Endometrial microvascular endothelial cells (primary cell): Measurements from ENCODE around the gene VWA8. TPM values are rescaled to one million over a fixed set of nuclear protein-coding genes. Genes with fewer than 3 reads are reported as not detected.
"Not testable (repeated sequence)": the region's sequence is repeated elsewhere in the genome, so short reads cannot be mapped to it uniquely, and the experiment has no call there.

Experiments
- in situ Hi-C: cut with HindIII; loops from 2 replicates; pipeline ENCODE4 v1.10.0; 2017; ENCODE audit warnings: low sequenced_read_pairs, low pct_unique_long_range_greater_than_20kb; ENCODE audit errors: inconsistent ontology term
- total RNA-seq: library from RNA; depleted of rRNA; stranded (reverse); fragments of >200 nt; gene quantifications from one replicate; pipeline ENCODE4 v1.2.3, GENCODE V29; 2015; ENCODE audit errors: inconsistent ontology term

VWA8 gene
- total RNA-seq, 1 donor from 2014 or later: 10.1 TPM

- in situ Hi-C loops: not testable (repeated sequence)
These were observed 313.1 kb downstream of the VWA8 start for GRCh38 chr13:41647699-41648313.

- in situ Hi-C loops: no loop called here
These were observed 315.6 kb downstream of the VWA8 start for GRCh38 chr13:41645331-41645730.

GRCh38 chr13:41644742-41645141 lies 316.2 kb downstream of the VWA8 start:
- in situ Hi-C loops: no loop called here

- in situ Hi-C loops: no loop called here
These were observed 317.4 kb downstream of the VWA8 start for GRCh38 chr13:41643507-41643906.

DNA sequence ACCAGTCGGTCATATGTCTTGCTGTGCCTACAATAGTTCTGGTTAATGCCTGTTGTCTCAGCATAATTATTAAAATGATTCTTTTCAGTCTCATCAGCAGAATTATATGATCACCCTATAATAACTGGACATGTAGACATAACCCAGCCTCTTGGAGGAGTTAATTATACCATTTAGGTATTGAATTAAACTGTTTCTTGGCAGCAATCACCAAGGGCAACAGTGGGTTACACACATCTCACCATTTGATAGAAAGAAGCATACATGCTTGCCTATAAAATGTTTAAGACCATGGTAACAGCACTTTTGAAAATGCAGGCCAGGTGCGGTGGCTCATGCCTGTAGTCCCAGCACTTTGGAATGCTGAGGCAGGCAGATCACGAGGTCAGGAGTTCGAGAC lies 318.9 kb downstream of the VWA8 start:
- in situ Hi-C loops: no loop called here

- in situ Hi-C loops: no loop called here
These were observed 319.5 kb downstream of the VWA8 start for GRCh38 chr13:41641429-41641828.

DNA sequence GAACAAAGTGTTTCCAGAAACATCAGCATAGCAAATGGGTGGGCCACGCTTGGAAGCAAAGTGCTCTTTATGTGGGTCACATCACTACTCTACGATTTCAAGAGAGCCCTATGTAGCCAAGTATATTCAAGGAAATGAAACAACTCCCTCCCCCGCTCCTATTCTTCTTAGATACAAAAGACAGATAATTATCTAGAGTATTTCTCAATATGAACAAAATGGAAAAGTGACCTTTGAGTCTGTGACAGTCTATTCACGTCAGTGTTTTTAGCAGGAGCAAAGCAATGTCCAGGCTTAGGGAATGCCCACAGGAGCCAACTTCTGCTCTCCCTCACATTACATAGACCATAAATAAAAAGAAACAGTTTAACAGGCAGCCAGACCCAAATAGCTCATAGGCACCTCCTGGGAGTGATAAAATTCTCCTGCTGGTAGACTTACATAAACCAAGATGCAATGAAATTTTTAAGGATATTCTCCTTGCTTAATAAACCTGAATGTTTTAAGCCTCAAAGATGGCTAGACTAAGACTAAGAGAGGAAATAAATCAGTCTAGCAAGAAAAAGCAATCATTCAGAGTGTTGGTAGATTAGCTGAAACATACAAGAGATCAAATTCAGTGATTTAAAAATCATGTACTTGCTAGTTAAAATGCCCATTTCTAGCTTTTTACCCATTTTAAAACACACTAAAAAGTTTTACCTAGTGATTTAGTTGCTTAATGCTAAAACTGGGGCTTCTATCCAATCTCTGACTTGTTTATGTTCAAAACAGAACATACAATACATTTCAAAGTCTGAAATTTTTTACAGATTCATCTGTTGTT lies 320.7 kb downstream of the VWA8 start:
- in situ Hi-C loops: no loop called here

DNA sequence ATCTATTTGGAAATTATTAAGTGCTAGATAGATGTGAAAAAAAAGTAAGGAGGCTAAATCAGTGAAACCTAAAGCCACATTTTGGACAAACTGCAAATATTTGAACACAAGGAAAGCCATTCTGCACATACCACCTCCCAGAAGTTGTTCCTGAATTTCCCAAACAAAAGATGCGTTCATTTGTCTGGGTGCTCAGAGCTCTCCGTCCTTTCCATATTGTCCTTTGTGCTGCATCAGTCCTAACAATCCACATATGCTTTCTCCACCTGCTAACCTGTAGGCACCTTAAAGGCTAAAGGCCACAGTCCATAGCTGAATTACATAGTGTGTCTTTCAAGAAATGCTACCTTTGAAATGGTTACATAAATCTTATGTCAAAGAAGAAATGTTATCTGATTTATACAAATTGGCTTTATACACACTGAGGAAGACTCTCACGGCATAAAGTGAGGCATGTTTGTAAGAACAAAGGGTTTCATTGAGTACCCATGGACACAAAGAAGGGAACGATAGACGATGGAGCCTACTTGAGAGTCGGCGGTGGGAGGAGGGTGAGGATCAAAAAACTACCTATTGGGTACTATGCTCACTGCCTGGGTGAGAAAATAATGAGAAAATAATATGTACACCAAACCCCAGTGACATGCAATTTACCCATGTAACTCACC lies 321.5 kb downstream of the VWA8 start:
- in situ Hi-C loops: no loop called here

DNA sequence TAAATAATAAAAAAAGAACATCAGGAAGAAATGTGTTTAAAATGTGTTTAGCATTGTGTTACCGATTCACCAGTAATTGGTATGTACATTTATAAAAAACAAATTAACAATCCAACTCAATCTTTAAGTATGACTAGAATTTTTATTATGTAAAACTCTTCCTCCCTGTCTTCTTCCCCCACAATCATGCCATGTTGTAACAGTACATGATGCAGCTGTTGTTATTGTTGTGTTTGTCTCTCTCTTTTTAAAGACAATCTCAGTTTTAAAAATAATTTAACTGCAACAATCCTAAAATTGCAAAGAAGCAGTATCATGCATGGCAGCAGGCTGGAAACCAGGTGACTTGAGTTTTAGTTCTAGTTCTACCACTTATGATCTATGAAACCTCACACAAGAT lies 323.3 kb downstream of the VWA8 start:
- in situ Hi-C loops: no loop called here

DNA sequence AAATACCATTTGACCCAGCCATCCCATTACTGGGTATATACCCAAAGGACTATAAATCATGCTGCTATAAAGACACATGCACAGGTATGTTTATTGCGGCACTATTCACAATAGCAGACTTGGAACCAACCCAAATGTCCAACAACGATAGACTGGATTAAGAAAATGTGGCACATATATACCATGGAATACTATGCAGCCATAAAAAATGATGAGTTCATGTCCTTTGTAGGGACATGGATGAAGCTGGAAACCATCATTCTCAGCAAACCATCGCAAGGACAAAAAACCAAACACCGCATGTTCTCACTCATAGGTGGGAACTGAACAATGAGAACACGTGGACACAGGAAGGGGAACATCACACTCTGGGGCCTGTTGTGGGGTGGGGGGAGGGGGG lies 323.9 kb downstream of the VWA8 start:
- in situ Hi-C loops: not testable (repeated sequence)

GRCh38 chr13:41636590-41636989 lies 324.3 kb downstream of the VWA8 start:
- in situ Hi-C loops: not testable (repeated sequence)

GRCh38 chr13:41634407-41634806 lies 326.5 kb downstream of the VWA8 start:
- in situ Hi-C loops: no loop called here

- in situ Hi-C loops: no loop called here
These were observed 327.1 kb downstream of the VWA8 start for GRCh38 chr13:41633776-41634175.

DNA sequence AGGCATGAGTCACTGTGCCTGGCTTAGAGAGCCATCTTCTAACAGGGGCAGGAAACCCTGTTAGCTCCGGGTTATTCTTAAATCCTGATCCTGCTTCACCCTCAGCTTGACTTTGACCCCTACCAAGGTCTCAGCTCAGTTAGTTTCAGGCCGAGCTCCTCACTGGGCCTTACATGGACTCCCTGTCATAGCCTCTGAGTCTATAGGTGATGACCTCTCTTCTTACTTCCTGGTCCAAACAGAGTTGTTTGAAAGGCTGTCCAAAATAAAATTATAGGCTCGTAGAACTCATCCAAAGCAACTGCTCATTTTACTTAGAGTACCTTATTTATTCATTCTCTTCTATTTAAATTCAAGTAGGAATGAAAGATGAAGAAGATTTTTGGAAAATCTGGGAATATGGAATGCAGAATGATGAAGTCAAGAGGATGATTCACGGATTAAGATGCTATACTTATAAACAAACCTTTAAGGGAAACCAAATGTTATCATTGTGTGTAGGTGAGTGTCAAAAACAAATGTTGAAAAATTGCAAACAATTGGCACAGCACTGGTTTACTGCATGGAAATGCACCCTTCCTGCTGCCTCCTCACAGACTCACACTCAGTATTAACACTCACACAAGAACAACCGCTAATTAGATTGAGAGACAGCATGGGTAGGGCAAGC lies 329.5 kb downstream of the VWA8 start:
- in situ Hi-C loops: no loop called here

DNA sequence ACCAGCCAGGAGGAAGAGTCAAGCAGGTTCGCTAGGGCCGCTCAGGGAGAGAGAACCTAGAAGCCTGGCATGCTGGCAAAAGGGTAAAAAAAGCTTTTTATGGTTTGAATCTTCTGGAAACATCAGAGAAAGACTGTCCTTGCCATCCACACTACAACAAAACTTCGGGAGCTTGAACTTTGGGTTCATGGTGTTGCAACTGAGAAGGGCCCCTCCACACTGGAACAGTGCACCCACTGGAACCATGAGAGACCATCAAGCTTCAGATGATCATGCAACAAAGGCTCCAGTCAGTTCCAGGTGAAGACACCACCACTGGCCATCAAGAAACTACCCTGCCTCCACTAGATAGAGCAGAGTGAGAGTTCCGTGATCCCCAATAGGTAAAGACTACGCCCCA lies 333.5 kb downstream of the VWA8 start:
- in situ Hi-C loops: no loop called here

GRCh38 chr13:41624041-41624440 lies 336.9 kb downstream of the VWA8 start:
- in situ Hi-C loops: no loop called here

DNA sequence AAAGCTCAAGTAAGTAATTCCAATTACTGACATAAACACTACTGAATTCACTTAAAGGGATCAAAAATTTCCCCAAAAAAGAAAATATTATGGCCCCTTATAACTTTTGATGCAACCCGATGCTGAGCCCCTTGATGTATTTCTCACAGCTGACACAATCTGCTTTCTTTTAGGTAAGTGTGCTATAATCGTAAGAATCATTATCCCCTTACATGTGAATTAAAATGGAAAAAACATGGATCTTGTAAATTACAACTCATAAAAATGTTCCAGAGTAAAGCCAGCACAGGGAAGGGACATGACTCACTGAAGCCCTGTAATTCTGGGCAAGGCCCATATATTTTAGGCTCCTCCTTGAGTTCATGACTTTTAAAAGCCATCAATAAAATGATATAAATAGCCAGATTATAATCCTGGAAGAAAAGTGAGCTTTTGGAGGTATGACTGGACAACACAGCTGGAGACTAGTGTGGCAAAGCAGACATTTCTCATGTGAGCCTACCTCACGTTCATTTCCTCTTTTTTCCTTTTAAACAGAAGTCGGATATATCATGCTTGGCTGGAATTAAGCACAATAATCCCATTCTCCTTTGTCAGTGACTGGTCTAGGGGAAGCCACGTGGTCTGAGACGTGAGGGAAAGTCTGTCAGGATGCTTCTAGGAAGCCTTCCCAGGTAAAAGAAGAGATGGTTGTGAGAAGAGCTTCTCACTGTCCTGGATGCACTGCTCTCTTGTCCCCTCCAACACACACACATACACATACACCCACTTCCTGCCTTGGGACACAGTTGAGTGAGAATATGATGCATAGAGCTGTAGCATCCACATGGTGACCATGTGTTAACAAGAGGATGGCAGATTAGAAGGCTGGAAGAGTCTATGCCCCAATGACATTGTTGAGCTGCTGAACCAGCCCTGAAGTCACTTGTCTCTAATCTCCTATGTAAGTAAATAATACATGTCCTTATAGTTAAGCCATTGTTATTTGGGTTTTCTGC lies 338.2 kb downstream of the VWA8 start:
- in situ Hi-C loops: no loop called here

- in situ Hi-C loops: no loop called here
These were observed 339.0 kb downstream of the VWA8 start for GRCh38 chr13:41621716-41622431.
